GM06990 (cell line): ENCODE results near the gene MAP3K20.

Experiments used
- DNase-seq: peaks from one replicate; pipeline ENCODE4 v3.0.0-alpha.2; 2011; ENCODE audit not compliant: insufficient read length; ENCODE audit errors: extremely low read depth
- H3K27me3 ChIP-seq: replicated peaks from 2 replicates; pipeline ENCODE4 v1.6.0; 2011; ENCODE audit warnings: low read length; ENCODE audit not compliant: control insufficient read depth, insufficient read depth
- H3K36me3 ChIP-seq: 2 replicates; pipeline ENCODE4 v1.5.1; 2011; ENCODE audit warnings: low read length; ENCODE audit not compliant: control insufficient read depth, insufficient read depth
- H3K4me3 ChIP-seq: replicated peaks from 2 replicates; pipeline ENCODE4 v1.5.1; 2011; ENCODE audit warnings: low read depth, mild to moderate bottlenecking, control low read depth, low read length
- CTCF ChIP-seq: IDR thresholded peaks from 2 replicates; pipeline ENCODE4 v1.5.1; 2011; ENCODE audit warnings: low read length, control low read depth, mild to moderate bottlenecking, inconsistent platforms; ENCODE audit not compliant: insufficient read depth, poor library complexity, severe bottlenecking

Gene MAP3K20

GRCh38 chr2:173040729-173041128 lies 34.9 kb upstream of the MAP3K20 start:
- Histone ChIP-seq H3K27me3 (no peaks in the 10 kb centered on the region), H3K4me3 (no peak overlapping the region), H3K36me3 (no peaks in the 10 kb centered on the region)
- TF ChIP-seq CTCF, result no peak
- no peak for DNase-seq

GRCh38 chr2:173043476-173043875 lies 32.2 kb upstream of the MAP3K20 start:
- H3K4me3 ChIP-seq, result no peak overlapping the region
- no peak for TF ChIP-seq CTCF
- no peaks in the 10 kb centered on the region for H3K36me3 ChIP-seq
- H3K27me3 ChIP-seq, result no peaks in the 10 kb centered on the region
- no peak for DNase-seq

GRCh38 chr2:173043897-173044519 lies 31.6 kb upstream of the MAP3K20 start:
- H3K36me3 ChIP-seq, result no peaks in the 10 kb centered on the region
- no peak for TF ChIP-seq CTCF
- no peak for DNase-seq
- H3K4me3 ChIP-seq, result no peak overlapping the region
- no peaks in the 10 kb centered on the region for H3K27me3 ChIP-seq

GRCh38 chr2:173044686-173045085 lies 31.0 kb upstream of the MAP3K20 start:
- DNase-seq, result no peak
- Histone ChIP-seq H3K4me3 (no peak overlapping the region), H3K27me3 (no peaks in the 10 kb centered on the region), H3K36me3 (no peaks in the 10 kb centered on the region)
- no peak for TF ChIP-seq CTCF

GRCh38 chr2:173045181-173045580 lies 30.5 kb upstream of the MAP3K20 start:
- Histone ChIP-seq H3K27me3 (no peaks in the 10 kb centered on the region), H3K4me3 (no peak overlapping the region), H3K36me3 (no peaks in the 10 kb centered on the region)
- no peak for TF ChIP-seq CTCF
- DNase-seq, result no peak

GRCh38 chr2:173048522-173048896 lies 27.1 kb upstream of the MAP3K20 start:
- Histone ChIP-seq H3K4me3 (no peak overlapping the region), H3K36me3 (no peaks in the 10 kb centered on the region), H3K27me3 (no peaks in the 10 kb centered on the region)
- TF ChIP-seq CTCF, result no peak
- DNase-seq, result no peak
